HG02884 (cell line): ENCODE results near the gene JAK1.

Experiments used
- ATAC-seq: cut with Tn5 transposase; IDR thresholded peaks from one replicate; pipeline ENCODE4 v1.9.1; 2021; ENCODE audit warnings: mild to moderate bottlenecking, moderate library complexity; ENCODE audit not compliant: unreplicated experiment

JAK1 gene

GRCh38 chr1:64980745-64981600 lies 14.6 kb upstream of the JAK1 start:
- peak; percentile 52 for ATAC-seq

GRCh38 chr1:64979358-64979757 lies 13.0 kb upstream of the JAK1 start:
- no peak for ATAC-seq

- ATAC-seq, result no peak
Measured at GRCh38 chr1:64976361-64976760, 10.0 kb upstream of the JAK1 start.

DNA sequence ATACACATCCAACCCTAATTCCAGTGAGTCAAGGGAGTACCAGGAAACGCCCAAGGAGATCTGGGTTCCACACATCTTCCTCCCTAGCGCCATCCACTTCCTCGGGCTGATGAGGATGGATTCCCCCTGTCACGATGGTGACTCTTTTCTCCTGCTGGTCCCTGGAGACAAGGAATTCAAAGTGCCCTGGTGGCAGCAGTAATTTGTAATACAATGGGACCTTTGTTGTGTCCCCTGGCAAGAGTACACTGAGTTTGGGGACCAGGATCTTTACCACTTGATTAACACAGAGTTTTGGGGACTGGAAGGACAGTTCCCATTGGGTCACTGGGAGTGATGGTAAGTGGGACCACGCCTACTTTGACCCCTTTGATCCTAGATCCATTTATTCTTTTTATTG lies 9.4 kb upstream of the JAK1 start:
- ATAC-seq, result no peak

- no peak for ATAC-seq
Measured at GRCh38 chr1:64975127-64975526, 8.8 kb upstream of the JAK1 start.

GRCh38 chr1:64974288-64974825 lies 8.0 kb upstream of the JAK1 start:
- ATAC-seq, result no peak

GRCh38 chr1:64973061-64973647 lies 6.8 kb upstream of the JAK1 start:
- ATAC-seq, result no peak

- no peak for ATAC-seq
Measured at GRCh38 chr1:64969305-64970046, 3.1 kb upstream of the JAK1 start.

DNA sequence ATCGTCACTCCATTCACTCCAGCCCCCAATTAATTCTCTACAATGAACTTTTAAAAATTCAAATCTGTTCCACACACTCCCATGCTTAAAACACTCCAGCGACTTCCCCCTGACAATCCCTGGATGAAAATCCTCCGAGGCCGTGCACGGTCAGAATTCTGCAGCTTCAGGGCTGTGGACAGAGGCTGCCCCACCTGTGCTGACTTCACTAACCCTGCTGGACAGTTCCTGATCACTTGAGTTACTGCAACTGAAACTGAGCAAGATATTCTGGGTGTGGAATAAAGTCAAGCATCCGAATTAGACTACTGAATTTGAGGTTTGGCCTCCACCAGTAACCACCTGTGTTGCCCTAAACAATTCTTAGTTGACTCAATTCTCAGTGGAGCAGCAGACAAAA lies 1.0 kb upstream of the JAK1 start:
- ATAC-seq, result no peak

DNA sequence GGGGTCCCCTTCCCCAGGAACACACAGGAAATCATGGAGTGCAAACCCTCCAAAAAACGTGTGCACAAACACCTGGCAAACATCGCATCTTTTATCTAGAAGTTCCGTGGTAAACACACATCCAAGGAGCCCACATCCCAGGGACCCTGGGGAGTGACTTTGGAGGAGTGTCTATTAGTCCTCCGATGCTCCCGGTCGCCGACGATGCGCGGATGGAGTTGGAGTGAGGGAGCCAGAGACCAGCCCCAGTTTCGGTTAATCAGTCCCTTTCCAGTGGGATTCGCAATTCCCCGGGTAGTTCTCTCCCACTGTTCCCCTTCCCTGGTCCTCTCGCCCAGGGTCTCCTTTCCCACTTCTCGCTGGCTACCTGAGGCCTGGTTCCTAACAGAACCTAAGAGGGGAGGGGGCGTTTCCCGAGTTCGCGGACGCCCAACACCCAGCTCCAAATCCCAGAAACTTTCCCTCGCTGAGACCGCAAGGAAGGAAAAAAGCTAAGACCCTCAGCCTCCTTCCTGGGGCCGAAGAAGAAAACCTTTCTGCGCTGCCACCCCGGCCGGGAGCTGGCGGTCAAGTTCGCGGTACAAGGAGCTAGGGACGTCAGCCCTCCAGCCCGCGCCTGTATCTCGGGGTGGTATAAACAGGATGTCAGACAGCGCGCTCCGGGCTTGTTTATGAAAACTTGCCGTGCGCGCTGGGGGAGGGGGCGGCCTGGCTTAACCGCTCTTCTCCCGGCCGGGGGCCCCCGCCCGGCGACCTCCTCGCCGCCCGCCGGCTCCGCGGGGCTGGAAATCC lies 787 bp downstream of the JAK1 start:
- peak; percentile 39 for ATAC-seq

GRCh38 chr1:64963466-64963865 lies 2.9 kb downstream of the JAK1 start:
- no peak for ATAC-seq

DNA sequence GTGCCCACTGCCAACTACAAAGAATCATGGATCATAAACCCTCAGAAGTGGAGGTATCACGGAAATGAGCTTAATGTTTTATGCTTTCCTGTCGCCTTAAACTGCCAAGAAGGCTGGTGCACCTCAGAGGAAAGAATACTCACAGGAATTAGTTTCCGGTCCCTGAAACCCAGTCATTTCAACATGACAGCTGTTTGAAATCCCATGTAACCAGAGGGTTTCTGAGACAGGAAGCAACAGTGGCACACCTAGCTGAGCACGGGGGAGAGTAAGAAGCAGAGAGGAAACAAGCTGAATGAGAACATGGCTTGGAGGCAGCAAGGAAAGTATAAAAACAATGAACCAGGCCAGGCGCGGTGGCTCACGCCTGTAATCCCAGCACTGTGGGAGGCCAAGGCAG lies 3.9 kb downstream of the JAK1 start:
- no peak for ATAC-seq

DNA sequence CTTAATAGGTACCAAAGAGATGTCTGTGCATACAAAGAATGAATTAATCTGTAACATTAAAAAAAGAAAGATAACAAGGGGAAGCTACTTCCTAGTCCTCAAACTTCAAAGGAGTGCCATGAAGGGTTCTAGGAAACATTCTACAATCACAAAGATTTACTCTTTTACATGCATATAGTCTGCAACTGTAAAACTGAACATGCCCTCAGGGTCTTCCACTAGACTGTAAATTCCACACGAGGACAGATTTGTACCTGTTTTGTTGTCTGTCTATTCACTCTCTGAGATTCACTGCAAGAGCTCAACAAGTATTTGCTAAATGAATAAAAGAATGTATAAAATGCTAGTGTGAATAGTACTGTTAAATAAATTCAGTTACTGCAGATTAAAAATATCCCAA lies 4.4 kb downstream of the JAK1 start:
- no peak for ATAC-seq

GRCh38 chr1:64960731-64961130 lies 5.6 kb downstream of the JAK1 start:
- peak; percentile 46 for ATAC-seq

- no peak for ATAC-seq
Measured at GRCh38 chr1:64959986-64960385, 6.4 kb downstream of the JAK1 start.

GRCh38 chr1:64956733-64957441 lies 9.5 kb downstream of the JAK1 start:
- ATAC-seq, result peak; percentile 84

GRCh38 chr1:64956010-64956640 lies 10.2 kb downstream of the JAK1 start:
- ATAC-seq, result no peak

DNA sequence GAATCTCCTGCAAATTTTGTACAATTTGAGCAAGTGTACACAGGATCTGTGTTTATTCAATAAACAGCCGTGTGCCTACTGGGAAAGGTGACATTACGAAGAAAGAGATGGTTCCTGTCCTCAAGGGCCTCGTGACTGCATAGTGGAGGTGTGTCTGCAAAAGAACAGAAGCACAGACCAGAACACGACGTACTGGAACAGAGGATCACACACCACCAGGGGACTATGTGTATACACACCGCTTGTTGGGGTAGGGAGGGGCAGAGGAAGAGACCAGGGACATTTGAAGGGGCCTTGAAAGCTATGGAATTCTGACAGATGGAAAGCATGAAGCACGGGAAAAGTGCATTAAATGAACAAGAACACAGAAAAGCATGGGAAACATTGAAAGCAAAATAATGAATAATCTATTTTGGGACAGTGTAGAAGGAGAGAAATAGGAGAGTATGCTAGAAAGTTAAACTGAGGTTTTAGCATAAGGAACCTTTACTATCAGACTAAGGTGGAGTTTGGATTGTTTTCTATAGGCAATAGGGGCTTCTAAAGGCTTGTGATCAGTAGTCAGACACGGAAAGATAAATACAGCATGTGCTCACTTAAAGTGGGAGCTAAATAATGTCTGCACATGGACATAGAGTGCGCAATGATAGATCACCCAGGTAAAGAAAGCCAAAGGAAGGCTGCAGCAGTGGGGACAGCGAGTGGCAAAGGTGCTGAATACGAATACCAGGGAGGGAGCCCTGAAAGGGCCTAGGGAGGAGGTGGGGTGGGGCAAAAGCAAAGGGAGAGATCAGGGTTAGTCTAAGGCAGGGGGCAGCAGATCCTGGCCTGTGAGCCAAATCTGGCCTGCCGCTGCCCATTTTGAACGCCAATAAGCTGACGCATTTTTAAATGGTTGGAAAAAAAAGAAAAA lies 11.0 kb downstream of the JAK1 start:
- ATAC-seq, result no peak

DNA sequence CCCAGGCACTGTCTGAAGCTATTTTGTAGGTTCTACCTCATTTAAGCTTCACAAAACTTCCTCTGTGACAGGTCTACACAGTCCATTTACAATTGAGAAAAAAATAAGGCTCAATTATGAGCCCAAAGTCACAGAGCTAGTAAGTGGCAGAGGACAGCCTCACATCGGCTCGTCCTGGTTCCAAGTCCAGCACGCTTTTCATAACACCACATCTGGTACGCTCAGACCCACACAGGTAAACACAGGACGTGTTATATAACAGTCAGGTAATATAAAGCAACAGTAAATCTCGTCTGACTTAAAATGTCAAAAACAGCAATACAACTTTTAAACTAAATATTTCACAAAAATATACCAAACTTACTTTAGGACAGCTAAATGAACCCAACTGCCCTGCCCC lies 13.1 kb downstream of the JAK1 start:
- no peak for ATAC-seq
